ENCODE data around the gene TGFBI.
A peak's percentile ranks its signal among the peaks of the same experiment; 100 is the strongest.

The TGFBI gene

GRCh38 chr5:136004436-136004835 is 24.4 kb upstream of the TGFBI start:
- DNase-seq = no peak

- no peak for DNase-seq
These were observed 23.3 kb upstream of the TGFBI start for GRCh38 chr5:136005476-136005875.

GRCh38 chr5:136006164-136006563 is 22.6 kb upstream of the TGFBI start:
- no peak for DNase-seq

GRCh38 chr5:136006761-136007251 is 22.0 kb upstream of the TGFBI start:
- DNase-seq = no peak

- no peak for DNase-seq
These were observed 21.5 kb upstream of the TGFBI start for GRCh38 chr5:136007271-136007670.

GRCh38 chr5:136011414-136012001 is 17.3 kb upstream of the TGFBI start:
- no peak for DNase-seq

GRCh38 chr5:136012041-136012804 is 16.6 kb upstream of the TGFBI start:
- DNase-seq = no peak

- no peak for DNase-seq
These were observed 15.2 kb upstream of the TGFBI start for GRCh38 chr5:136013559-136013958.

- DNase-seq = no peak
These were observed 14.5 kb upstream of the TGFBI start for GRCh38 chr5:136014049-136015002.

GRCh38 chr5:136015003-136015375 is 13.8 kb upstream of the TGFBI start:
- DNase-seq = no peak

GRCh38 chr5:136015966-136016650 is 12.7 kb upstream of the TGFBI start:
- DNase-seq = no peak

GRCh38 chr5:136016945-136017530 is 11.8 kb upstream of the TGFBI start:
- DNase-seq = peak in 8 of 14 donors; percentile 11 to 74 (median 28)

- no peak for DNase-seq
These were observed 9.7 kb upstream of the TGFBI start for GRCh38 chr5:136018814-136019783.

- DNase-seq = no peak
These were observed 8.8 kb upstream of the TGFBI start for GRCh38 chr5:136020001-136020382.

GRCh38 chr5:136020383-136021015 is 8.3 kb upstream of the TGFBI start:
- DNase-seq = peak in 1 of 14 donors; percentile 42

- DNase-seq = no peak
These were observed 7.8 kb upstream of the TGFBI start for GRCh38 chr5:136021016-136021405.

- DNase-seq = no peak
These were observed 5.8 kb upstream of the TGFBI start for GRCh38 chr5:136022965-136023364.

GRCh38 chr5:136023958-136024541 is 4.7 kb upstream of the TGFBI start:
- DNase-seq = peak in 1 of 14 donors; percentile 30

GRCh38 chr5:136025900-136026299 is 2.9 kb upstream of the TGFBI start:
- DNase-seq = peak in 1 of 14 donors; percentile 14

- DNase-seq = no peak
These were observed 2.2 kb upstream of the TGFBI start for GRCh38 chr5:136026636-136027035.

Measured in C1 segment of cervical spinal cord (tissue), 14 donors.